Left lung (tissue), 10 donors: ENCODE data around the gene PNCK. TPM values are rescaled to one million over a fixed set of nuclear protein-coding genes. Genes with fewer than 3 reads are reported as not detected.

Source experiments
- ATAC-seq: fragments of 200-7000 bp; cut with Tn5 transposase; one replicate; pipeline ENCODE4 v1.9.1; 2020; ENCODE audit warnings: moderate library complexity
- DNase-seq, 4 donors: peaks; one replicate each; pipeline ENCODE4 v3.0.0-alpha.2; 2013 to 2020
- H3K27ac ChIP-seq, 2 donors: fragments of 200-600 bp; sonication (generic) in 1 of 2; one replicate each; pipeline versions ENCODE4 v1.5.0 to v1.8.0; 2020 to 2021
- H3K27me3 ChIP-seq, 2 donors: fragments of 200-600 bp; sonication (generic) in 1 of 2; one replicate each; pipeline versions ENCODE4 v1.5.0 to v1.8.0; 2020 to 2021
- H3K36me3 ChIP-seq, 2 donors: fragments of 200-600 bp; sonication (generic) in 1 of 2; one replicate each; pipeline versions ENCODE4 v1.5.0 to v1.8.0; 2020 to 2021
- H3K4me1 ChIP-seq, 2 donors: fragments of 200-600 bp; one replicate each; pipeline ENCODE4 v1.8.0; 2021
- H3K4me3 ChIP-seq, 2 donors: fragments of 200-600 bp; sonication (generic) in 1 of 2; one replicate each; pipeline versions ENCODE4 v1.5.0 to v1.8.0; 2020 to 2021; ENCODE audit warnings: mild to moderate bottlenecking in 1 of 2
- H3K9me3 ChIP-seq, 2 donors: fragments of 200-600 bp; sonication (generic) in 1 of 2; one replicate each; pipeline versions ENCODE4 v1.5.0 to v1.8.0; 2020 to 2021
- CTCF ChIP-seq, 2 donors: fragments of 200-600 bp; sonication (generic) in 1 of 2; IDR thresholded peaks; one replicate each; pipeline versions ENCODE4 v1.5.0 to v1.8.0; 2021; ENCODE audit warnings: antibody characterized with exemption in 2 of 2
- intact Hi-C, 2 donors: fragments of 100-400 bp; cut with DNase I; formaldehyde crosslinking; loops; one replicate each; pipeline versions ENCODE4 v1.11.2 to v1.14.2; 2022
- polyA plus RNA-seq, 6 donors: library from polyadenylated mRNA; unstranded; fragments of 120-200 nt; gene quantifications; one replicate each; pipeline ENCODE4 v1.2.1, GENCODE V29; 2013; ENCODE audit not compliant: insufficient read length in 6 of 6
- total RNA-seq, 2 donors: library from RNA; stranded (reverse); fragmentation: NEBNext Ultra II Directional; extraction: Animal tissue kit (Norgen Biotek cat#: 25700); gene quantifications; one replicate each; pipeline ENCODE4 v1.2.1, GENCODE V29; 2021
- donor health status: DM: no; HTN: yes; CAD: no.
- donor health status: DM: no; HTN: no; CAD: no.

PNCK gene
- total and polyA plus RNA-seq, 8 donors = 0.34 to 1.4 (median 0.67) TPM; not detected in 1

- TF ChIP-seq CTCF (IDR thresholded peaks at IDR 0.05) = no peak
- Histone ChIP-seq H3K4me1 (no peaks in the 10 kb centered on the region), H3K9me3 (no peaks in the 10 kb centered on the region), H3K27me3 (peaks cover 3 to 52% of the 10 kb centered on the region in 2 donors), H3K4me3 (no peak overlapping the region), H3K36me3 (no peaks in the 10 kb centered on the region), H3K27ac (no peak overlapping the region)
- ATAC-seq (no peak), DNase-seq (peak in 1 of 4 donors; percentile 16)
- intact Hi-C loops = no loop called here
These were observed 722 bp upstream of the PNCK start for GRCh38 chrX:153674219-153674851.

GRCh38 chrX:153672531-153673427, 834 bp downstream of the PNCK start:
- Histone ChIP-seq H3K36me3 (no peaks in the 10 kb centered on the region), H3K27ac (no peak overlapping the region), H3K27me3 (peaks cover 3 to 52% of the 10 kb centered on the region in 2 donors), H3K4me3 (no peak overlapping the region), H3K9me3 (no peaks in the 10 kb centered on the region), H3K4me1 (no peaks in the 10 kb centered on the region)
- DNase-seq = peak in 1 of 4 donors; percentile 32
- intact Hi-C loops = no loop called here
- TF ChIP-seq CTCF (IDR thresholded peaks at IDR 0.05) = no peak
- no peak for ATAC-seq

GRCh38 chrX:153671589-153672530, 1.8 kb downstream of the PNCK start:
- DNase-seq (peak in 1 of 4 donors; percentile 29), ATAC-seq (no peak)
- H3K27me3 ChIP-seq = peaks cover 3 to 54% of the 10 kb centered on the region in 2 donors
- no peaks in the 10 kb centered on the region for H3K9me3 ChIP-seq
- intact Hi-C loops = no loop called here
- H3K27ac ChIP-seq = no peak overlapping the region
- no peaks in the 10 kb centered on the region for H3K4me1 ChIP-seq
- TF ChIP-seq CTCF (IDR thresholded peaks at IDR 0.05) = no peak
- H3K36me3 ChIP-seq = no peaks in the 10 kb centered on the region
- no peak overlapping the region for H3K4me3 ChIP-seq

- ATAC-seq (no peak), DNase-seq (peak in 1 of 4 donors; percentile 19)
- no peaks in the 10 kb centered on the region for H3K4me1 ChIP-seq
- no peaks in the 10 kb centered on the region for H3K36me3 ChIP-seq
- no peak overlapping the region for H3K4me3 ChIP-seq
- H3K9me3 ChIP-seq = no peaks in the 10 kb centered on the region
- H3K27ac ChIP-seq = no peak overlapping the region
- no peak for TF ChIP-seq CTCF (IDR thresholded peaks at IDR 0.05)
- intact Hi-C loops = no loop called here
- H3K27me3 ChIP-seq = peaks cover 3 to 55% of the 10 kb centered on the region in 2 donors
These were observed 2.6 kb downstream of the PNCK start for GRCh38 chrX:153670748-153671588.
